K562 (cell line): ENCODE measurements around the gene ABLIM2. TPM values are rescaled to one million over a fixed set of nuclear protein-coding genes. Genes with fewer than 3 reads are reported as not detected.

Experiments used
- ATAC-seq: fragments of 200-7000 bp; cut with Tn5 transposase; 3 replicates; pipeline ENCODE4 v1.9.1; 2020; ENCODE audit warnings: moderate library complexity
- BruUV-seq: library from RNA; stranded (reverse); fragments of 400-500 nt; replicated peaks from 2 replicates; lab custom pipeline; 2021; lab: Mats Ljungman, UMichigan
- CTCF ChIA-PET: fragments of 300-600 bp; formaldehyde crosslinking; extraction: SDS; loops from one replicate; lab custom pipeline; 2021; ENCODE audit warnings: low intra/inter-chr PET ratio; lab: Yijun Ruan, JAX
- POLR2A ChIA-PET: fragments of 300-600, 350-650 bp; sonication (Branson Sonifier 250); formaldehyde crosslinking; extraction: SDS; loops from one replicate; lab custom pipeline; 2021; ENCODE audit warnings: antibody characterized with exemption, inconsistent platforms; lab: Yijun Ruan, JAX
- DNase-seq, 4 experiments: peaks; one replicate each; pipeline versions ENCODE4 v3.0.0 to v3.0.0-alpha.2; 2011 to 2018; ENCODE audit warnings: low spot score in 3 of 4, mixed read lengths in 3 of 4; ENCODE audit errors: extremely low read depth in 1 of 4
- FAIRE-seq: peaks from 2 replicates; lab custom pipeline; 2011; peaks lifted over from hg19 to GRCh38; lab: Jason Lieb, UNC
- H2AFZ ChIP-seq: 2 replicates; pipeline ENCODE4 v1.6.0; 2011; ENCODE audit warnings: low read depth, low read length, control low read depth, inconsistent platforms
- H3K27ac ChIP-seq: fragments of 200-600 bp; 3 replicates; pipeline ENCODE4 v1.8.0; 2011; ENCODE audit warnings: low read depth, mild to moderate bottlenecking, control low read depth, inconsistent platforms, low read length, moderate library complexity, mixed read lengths; ENCODE audit errors: extremely low read depth
- H3K27me3 ChIP-seq, 2 experiments: fragments of 300-600 bp in 1 of 2; 2 replicates in 1 of 2; 3 replicates in 1 of 2; pipeline versions ENCODE4 v1.6.0 to v1.8.0; 2011; ENCODE audit warnings: inconsistent platforms in 2 of 2, low read length in 2 of 2, mild to moderate bottlenecking in 1 of 2, mixed read lengths in 1 of 2, moderate library complexity in 1 of 2; ENCODE audit not compliant: control insufficient read depth in 2 of 2, insufficient read depth in 2 of 2
- H3K36me3 ChIP-seq: fragments of 300-600 bp; 3 replicates; pipeline ENCODE4 v1.8.0; 2011; ENCODE audit warnings: mild to moderate bottlenecking, low read length, inconsistent platforms; ENCODE audit not compliant: control insufficient read depth, insufficient read depth
- H3K4me1 ChIP-seq, 2 experiments: fragments of 200-600 bp in 1 of 2; replicated peaks in 1 of 2; 2 replicates in 1 of 2; 3 replicates in 1 of 2; pipeline versions ENCODE4 v1.5.1 to v1.8.0; 2011; ENCODE audit warnings: inconsistent platforms in 2 of 2, low read length in 2 of 2, mild to moderate bottlenecking in 1 of 2, mixed read lengths in 1 of 2, moderate library complexity in 1 of 2; ENCODE audit not compliant: control insufficient read depth in 2 of 2, insufficient read depth in 2 of 2
- H3K4me2 ChIP-seq: 2 replicates; pipeline ENCODE4 v1.6.1; 2011; ENCODE audit warnings: low read length, control low read depth, inconsistent platforms, mixed read lengths; ENCODE audit not compliant: insufficient read depth
- H3K4me3 ChIP-seq: fragments of 200-600 bp; sonication (generic), shearing (Covaris generic); 2 replicates; pipeline ENCODE4 v1.5.1; 2016; ENCODE audit warnings: control low read depth, inconsistent platforms
- H3K79me2 ChIP-seq: fragments of 200-600 bp; 3 replicates; pipeline ENCODE4 v1.8.0; 2011; ENCODE audit warnings: low read length, inconsistent platforms; ENCODE audit not compliant: control insufficient read depth, insufficient read depth
- H3K9ac ChIP-seq, 2 experiments: 2 replicates each; pipeline versions ENCODE4 v1.6.0 to v1.6.1; 2011; ENCODE audit warnings: low read depth in 2 of 2, low read length in 2 of 2, control low read depth in 1 of 2, inconsistent platforms in 1 of 2, mild to moderate bottlenecking in 1 of 2, mixed read lengths in 1 of 2; ENCODE audit not compliant: insufficient read depth in 1 of 2
- H3K9me1 ChIP-seq: one replicate; pipeline ENCODE4 v1.6.0; 2011; ENCODE audit warnings: inconsistent platforms, mild to moderate bottlenecking, low read length, moderate library complexity; ENCODE audit not compliant: control insufficient read depth, insufficient read depth
- H3K9me3 ChIP-seq: replicated peaks from 2 replicates; pipeline ENCODE4 v1.5.1; 2011; ENCODE audit warnings: low read depth, low read length, inconsistent platforms; ENCODE audit not compliant: control insufficient read depth, insufficient read depth
- H4K20me1 ChIP-seq: replicated peaks from 2 replicates; pipeline ENCODE4 v1.6.1; 2011; ENCODE audit warnings: low read length, inconsistent platforms, mixed read lengths; ENCODE audit not compliant: control insufficient read depth, insufficient read depth
- PHB ChIP-seq: fragments of 250-450 bp; sonication (Bioruptor Pico); IDR thresholded peaks from 2 replicates; pipeline ENCODE4 v1.5.0; 2021
- ZEB2 ChIP-seq: fragments of 450-650 bp; IDR thresholded peaks from 2 replicates; pipeline ENCODE4 v1.6.1; 2016
- ZZZ3 ChIP-seq: fragments of 450-650 bp; IDR thresholded peaks from 2 replicates; pipeline ENCODE4 v1.6.1; 2016; ENCODE audit warnings: antibody characterized with exemption, mild to moderate bottlenecking, moderate library complexity
- WGBS: fragments of 100-300 bp; shearing (Covaris generic); methylation state at CpG from one replicate; pipeline ENCODE4 v1.1.6; 2016; ENCODE audit warnings: low coverage, mixed read lengths; ENCODE audit not compliant: insufficient coverage; ENCODE audit errors: missing lambda C conversion rate; 5-methylcytosine and 5-hydroxymethylcytosine counted together
- in situ Hi-C: fragments of 300-500 bp; cut with MboI; formaldehyde crosslinking; loops from 4 replicates; pipeline ENCODE4 v1.15.0; 2018; ENCODE audit warnings: inconsistent platforms, mixed read lengths
- intact Hi-C: fragments of 100-400 bp; cut with micrococcal nuclease; formaldehyde crosslinking; loops from 2 replicates; pipeline ENCODE4 v1.14.2; 2022
- polyA plus RNA-seq, 8 experiments: library from polyadenylated mRNA; depleted of rRNA in 4 of 8; stranded (reverse) in 5 of 8; unstranded in 3 of 8; fragments of >200 nt; fragmentation: Nextera tagmentation in 2 of 8; fragmentation: Illumina TruSeq in 1 of 8; extraction: Ambion mirVana in 2 of 8; extraction: Trizol in 1 of 8; gene quantifications; 2 replicates each; pipeline versions ENCODE4 v1.2.1 to v1.2.3, GENCODE V29; 2011 to 2014; ENCODE audit warnings: inconsistent platforms in 1 of 8, missing spikeins in 1 of 8
- total RNA-seq, 7 experiments: library from RNA; depleted of rRNA in 6 of 7; stranded (reverse); fragments of >200 nt in 6 of 7; fragmentation: Illumina TruSeq in 2 of 7; extraction: Trizol in 2 of 7; gene quantifications; 2 replicates each; pipeline versions ENCODE4 v1.2.1 to v1.2.3, GENCODE V29; 2011 to 2021; ENCODE audit warnings: low replicate concordance in 1 of 7

ABLIM2 gene
- total and polyA plus RNA-seq, 9 of the 15 experiments (the other 6 are each of a cell fraction or from before 2014, with no cell fraction given), result not detected

DNA sequence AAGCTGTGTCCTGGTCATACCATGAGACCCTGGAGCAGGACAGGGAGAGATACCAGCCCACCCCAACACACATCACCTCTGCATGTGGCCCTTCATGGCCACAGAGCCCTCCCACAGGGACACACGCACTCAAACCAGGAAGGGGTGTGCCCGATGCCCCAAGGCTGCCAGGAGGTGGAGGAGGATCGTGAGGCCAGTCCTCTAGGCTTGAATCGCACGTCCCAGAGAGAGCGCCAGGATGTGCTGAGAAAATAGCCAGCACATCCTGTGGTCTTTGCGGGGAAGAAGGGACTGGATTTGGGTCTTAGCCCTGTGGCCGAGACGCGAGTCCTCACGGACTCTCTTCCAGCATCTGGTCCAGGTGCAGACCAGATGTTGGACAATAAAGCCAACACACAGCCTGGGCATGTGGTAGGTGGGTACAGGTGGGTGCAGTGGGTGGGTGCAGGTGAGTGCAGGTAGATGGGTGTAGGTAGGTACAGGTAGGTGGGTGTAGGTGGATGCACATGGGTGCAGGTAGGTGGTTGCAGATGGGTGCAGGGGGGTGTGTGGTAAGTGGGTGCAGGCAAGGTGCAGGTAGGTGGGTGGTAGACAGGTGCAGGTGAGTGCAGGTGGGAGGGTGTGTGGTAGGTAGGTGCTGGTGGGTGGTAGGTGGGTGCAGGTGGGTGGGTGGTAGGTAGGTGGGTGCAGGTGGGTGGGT lies 124.6 kb downstream of the ABLIM2 start:
- FAIRE-seq (no peak), ATAC-seq (no peak), DNase-seq (no peak)
- no peak overlapping the region for H3K4me2 ChIP-seq
- H3K27ac ChIP-seq, result no peak overlapping the region
- 3% methylated on average over 10 of the region's 11 CpGs for WGBS
- no peaks in the 10 kb centered on the region for H3K36me3 ChIP-seq
- H3K4me3 ChIP-seq, result no peak overlapping the region
- peaks cover 2 to 44% of the 10 kb centered on the region in 2 experiments; a peak in 3 of 5 replicates for H3K27me3 ChIP-seq
- ChIA-PET CTCF (no interaction called here), POLR2A (no interaction called here)
- no peak overlapping the region for H2AFZ ChIP-seq
- H3K79me2 ChIP-seq, result no peaks in the 10 kb centered on the region
- H3K9ac ChIP-seq, result no peak overlapping the region
- TF ChIP-seq ZEB2, result 0 out of 2 replicates have a peak, but pooled peaks have one; percentile 46
- TF ChIP-seq PHB (CRISPR knock-in tag), result no peak
- no TSS peak for BruUV-seq
- in situ Hi-C loops, result no loop called here
- H3K4me1 ChIP-seq, result no peaks in the 10 kb centered on the region
- no peaks in the 10 kb centered on the region for H3K9me3 ChIP-seq
- intact Hi-C loops, result no loop called here
- H4K20me1 ChIP-seq, result peaks cover 14% of the 10 kb centered on the region
- H3K9me1 ChIP-seq, result no peaks in the 10 kb centered on the region

DNA sequence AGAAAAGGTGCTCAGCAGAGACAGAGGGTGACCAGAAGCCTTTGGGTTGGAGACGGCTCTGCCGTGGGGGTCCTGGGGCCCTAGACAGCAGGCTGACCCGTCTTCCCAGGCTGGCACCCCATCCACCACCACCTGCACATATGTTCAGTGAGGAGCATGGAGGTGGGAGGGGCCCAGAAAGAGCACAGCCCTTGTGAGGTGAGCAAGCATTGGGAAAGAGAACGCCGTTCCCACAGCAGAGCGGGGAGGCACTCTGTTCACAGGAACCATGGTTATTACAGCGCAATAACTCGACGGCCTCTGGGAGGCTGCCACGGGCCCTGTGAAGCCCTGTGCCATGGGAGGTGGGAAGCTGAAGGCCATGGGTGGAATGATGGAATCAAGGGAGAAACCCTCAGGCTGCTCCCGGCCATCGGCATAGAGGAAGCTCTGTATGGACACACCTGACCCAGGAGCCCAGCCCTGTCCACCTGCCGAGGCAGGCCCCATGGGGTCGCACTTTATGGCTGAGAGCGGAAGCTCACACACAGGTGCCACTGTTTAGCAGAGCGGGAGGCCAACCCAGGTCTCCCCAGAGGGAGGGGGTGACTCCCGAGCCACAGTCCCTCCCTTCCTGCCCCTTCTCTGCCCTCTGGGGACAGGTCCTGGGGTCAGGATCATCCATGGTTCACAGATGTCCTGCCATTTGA lies 125.4 kb downstream of the ABLIM2 start:
- BruUV-seq, result no TSS peak
- intact Hi-C loops, result no loop called here
- Histone ChIP-seq H3K36me3 (no peaks in the 10 kb centered on the region), H3K4me3 (no peak overlapping the region), H3K9me3 (no peaks in the 10 kb centered on the region), H3K4me2 (no peak overlapping the region), H3K27ac (no peak overlapping the region), H3K9ac (no peak overlapping the region), H3K79me2 (no peaks in the 10 kb centered on the region), H3K4me1 (no peaks in the 10 kb centered on the region), H4K20me1 (peaks cover 18% of the 10 kb centered on the region), H3K27me3 (peaks cover 2 to 47% of the 10 kb centered on the region in 2 experiments; a peak in 3 of 5 replicates), H2AFZ (no peak overlapping the region), H3K9me1 (no peaks in the 10 kb centered on the region)
- WGBS, result 0% methylated on average over 14 of the region's 17 CpGs
- DNase-seq, result no peak
- ChIA-PET CTCF (no interaction called here), POLR2A (no interaction called here)
- no peak for FAIRE-seq
- in situ Hi-C loops, result no loop called here
- TF ChIP-seq ZZZ3, result no peak
- ATAC-seq, result no peak
